NB4 (cell line): ENCODE measurements around the gene APMAP.
"Not testable (repeated sequence)": the region's sequence is repeated elsewhere in the genome, so short reads cannot be mapped to it uniquely, and the experiment has no call there.

Experiments used
- DNase-seq: peaks from one replicate; pipeline ENCODE4 v3.0.0; 2010; ENCODE audit warnings: low read depth
- H3K4me3 ChIP-seq: one replicate; pipeline ENCODE4 v1.5.1; 2011; ENCODE audit warnings: mild to moderate bottlenecking, low read depth, low read length, moderate library complexity
- MYC ChIP-seq: IDR thresholded peaks from 2 replicates; pipeline ENCODE4 v1.6.1; 2011; ENCODE audit warnings: low read depth, low read length
- POLR2A ChIP-seq: IDR thresholded peaks from 2 replicates; pipeline ENCODE4 v1.6.1; 2011; ENCODE audit warnings: mild to moderate bottlenecking; ENCODE audit not compliant: insufficient read length; ENCODE audit errors: extremely low read depth
- TF ChIP-seq, protein P1 (sequence below): IDR thresholded peaks from 2 replicates; pipeline ENCODE4 v1.6.1; 2011; ENCODE audit warnings: low read depth, low read length
- TF ChIP-seq, protein P2 (sequence below): IDR thresholded peaks from one replicate; pipeline ENCODE4 v1.5.1; 2012; ENCODE audit warnings: low read depth, low read length

APMAP gene

DNA sequence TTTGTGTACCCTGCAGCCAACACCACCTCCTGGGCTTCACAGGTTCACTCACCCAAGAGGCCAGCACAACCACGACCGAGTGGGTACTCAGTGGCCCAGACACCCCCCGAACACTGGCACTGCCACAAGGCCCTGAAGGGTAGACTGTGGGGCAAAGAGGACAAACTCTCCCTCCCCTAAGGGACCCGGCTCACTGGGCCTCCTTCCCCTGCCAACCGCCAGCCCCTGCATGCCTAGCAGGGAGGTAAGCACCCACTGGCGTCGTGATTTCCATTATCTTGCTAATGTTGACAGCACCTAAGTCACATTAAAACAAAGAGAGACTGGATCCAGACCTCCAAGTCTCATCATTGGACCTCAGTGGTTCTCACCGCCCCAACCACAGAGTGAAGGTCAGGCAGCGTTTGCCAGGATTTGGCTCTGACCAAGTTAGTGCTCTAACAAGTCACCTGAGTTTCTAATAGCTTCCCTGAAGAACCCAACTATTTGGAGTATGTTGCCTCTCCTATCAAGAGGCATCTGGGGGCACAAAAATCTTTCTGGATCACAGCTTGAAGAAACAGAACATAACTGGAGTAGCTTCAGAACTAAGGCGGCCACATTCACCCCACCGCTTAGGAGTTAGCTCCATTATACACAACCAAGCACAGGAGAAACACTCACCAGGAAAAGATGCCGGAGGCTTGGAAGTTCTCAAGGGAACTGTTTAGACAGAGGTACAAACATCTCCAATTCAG lies 14.0 kb upstream of the APMAP start:
- DNase-seq: no peak
- no peak overlapping the region for H3K4me3 ChIP-seq
- TF ChIP-seq MYC: no peak
- TF ChIP-seq, protein P1, sequence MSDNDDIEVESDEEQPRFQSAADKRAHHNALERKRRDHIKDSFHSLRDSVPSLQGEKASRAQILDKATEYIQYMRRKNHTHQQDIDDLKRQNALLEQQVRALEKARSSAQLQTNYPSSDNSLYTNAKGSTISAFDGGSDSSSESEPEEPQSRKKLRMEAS: no peak
- TF ChIP-seq, protein P2, sequence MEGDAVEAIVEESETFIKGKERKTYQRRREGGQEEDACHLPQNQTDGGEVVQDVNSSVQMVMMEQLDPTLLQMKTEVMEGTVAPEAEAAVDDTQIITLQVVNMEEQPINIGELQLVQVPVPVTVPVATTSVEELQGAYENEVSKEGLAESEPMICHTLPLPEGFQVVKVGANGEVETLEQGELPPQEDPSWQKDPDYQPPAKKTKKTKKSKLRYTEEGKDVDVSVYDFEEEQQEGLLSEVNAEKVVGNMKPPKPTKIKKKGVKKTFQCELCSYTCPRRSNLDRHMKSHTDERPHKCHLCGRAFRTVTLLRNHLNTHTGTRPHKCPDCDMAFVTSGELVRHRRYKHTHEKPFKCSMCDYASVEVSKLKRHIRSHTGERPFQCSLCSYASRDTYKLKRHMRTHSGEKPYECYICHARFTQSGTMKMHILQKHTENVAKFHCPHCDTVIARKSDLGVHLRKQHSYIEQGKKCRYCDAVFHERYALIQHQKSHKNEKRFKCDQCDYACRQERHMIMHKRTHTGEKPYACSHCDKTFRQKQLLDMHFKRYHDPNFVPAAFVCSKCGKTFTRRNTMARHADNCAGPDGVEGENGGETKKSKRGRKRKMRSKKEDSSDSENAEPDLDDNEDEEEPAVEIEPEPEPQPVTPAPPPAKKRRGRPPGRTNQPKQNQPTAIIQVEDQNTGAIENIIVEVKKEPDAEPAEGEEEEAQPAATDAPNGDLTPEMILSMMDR: no peak

DNA sequence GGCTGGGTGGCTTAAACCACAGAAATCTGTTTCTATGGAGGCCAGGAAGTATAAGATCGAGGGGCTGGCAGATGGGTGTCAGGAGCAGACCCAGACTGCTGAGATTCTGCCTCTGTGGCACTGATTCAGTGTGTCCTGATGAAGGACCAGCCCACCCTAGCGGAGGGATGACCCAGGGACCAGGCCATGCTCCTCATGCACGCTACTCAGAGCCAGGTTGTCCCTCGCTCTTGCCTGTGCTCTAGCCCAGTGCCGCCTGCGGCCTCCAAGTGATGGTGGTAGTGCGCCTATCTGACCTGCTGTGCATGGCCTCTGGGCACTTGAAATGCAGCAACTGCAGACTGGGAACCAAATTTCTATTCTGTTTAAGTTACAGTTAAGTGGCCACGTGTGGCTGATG lies 13.1 kb upstream of the APMAP start:
- no peak for TF ChIP-seq MYC
- no peak for TF ChIP-seq POLR2A
- TF ChIP-seq, protein P2: no peak
- TF ChIP-seq, protein P1: no peak
- no peak overlapping the region for H3K4me3 ChIP-seq
- DNase-seq: no peak

DNA sequence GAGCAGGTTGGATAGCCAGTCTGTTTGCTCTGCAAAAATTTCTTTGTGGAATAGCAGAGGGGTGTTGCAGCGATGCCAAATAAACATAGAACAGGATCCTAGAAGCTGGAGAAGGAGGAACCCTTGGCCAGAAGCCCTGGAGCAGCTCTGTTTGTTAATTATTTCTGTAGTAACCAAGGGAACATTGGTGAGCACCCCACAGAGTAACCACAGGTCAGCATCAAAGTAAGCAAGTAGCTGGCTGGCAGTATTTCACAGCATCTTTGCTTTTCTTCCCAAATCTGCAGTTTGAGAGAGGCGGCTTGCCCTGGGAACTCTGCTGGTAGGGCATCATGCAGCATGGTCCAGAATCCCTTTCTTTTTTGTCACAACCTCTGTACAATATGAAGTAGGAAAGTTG lies 12.7 kb upstream of the APMAP start:
- H3K4me3 ChIP-seq: no peak overlapping the region
- DNase-seq: no peak
- TF ChIP-seq POLR2A (no peak), MYC (no peak)
- TF ChIP-seq, protein P1: no peak
- TF ChIP-seq, protein P2: no peak

DNA sequence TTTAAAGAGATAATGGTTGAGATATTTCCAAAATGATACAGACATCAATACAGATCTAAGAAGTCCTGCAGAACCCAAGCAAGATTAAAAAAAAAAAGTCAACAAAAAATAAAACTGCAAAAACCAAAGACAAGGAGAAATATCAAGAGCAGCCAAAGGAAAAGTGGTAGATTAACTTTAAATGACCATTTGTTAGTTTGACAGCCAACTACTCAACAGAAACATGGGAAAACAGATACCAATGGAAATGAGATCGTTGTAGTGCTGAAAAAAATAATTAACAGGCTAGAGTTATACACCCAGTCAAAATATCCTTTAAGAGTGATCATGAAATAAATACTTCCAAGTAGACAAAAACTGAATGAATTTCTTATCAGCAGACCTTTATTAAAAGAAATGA lies 10.5 kb upstream of the APMAP start:
- no peak overlapping the region for H3K4me3 ChIP-seq
- TF ChIP-seq, protein P1: no peak
- TF ChIP-seq, protein P2: no peak
- TF ChIP-seq MYC: no peak
- TF ChIP-seq POLR2A: no peak
- no peak for DNase-seq

DNA sequence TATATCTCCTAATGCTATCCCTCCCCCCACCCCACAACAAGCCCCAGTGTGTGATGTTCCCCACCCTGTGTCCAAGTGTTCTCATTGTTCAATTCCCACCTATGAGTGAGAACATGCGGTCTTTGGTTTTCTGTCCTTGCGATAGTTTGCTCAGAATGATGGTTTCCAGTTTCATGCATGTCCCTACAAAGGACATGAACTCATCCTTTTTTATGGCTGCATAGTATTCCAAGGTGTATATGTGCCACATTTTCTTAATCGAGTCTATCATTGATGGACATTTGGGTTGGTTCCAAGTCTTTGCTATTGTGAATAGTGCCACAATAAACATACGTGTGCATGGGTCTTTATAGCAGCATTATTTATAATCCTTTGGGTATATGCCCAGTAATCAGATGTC lies 8.8 kb upstream of the APMAP start:
- DNase-seq, H3K4me3 ChIP-seq: not testable (repeated sequence)

DNA sequence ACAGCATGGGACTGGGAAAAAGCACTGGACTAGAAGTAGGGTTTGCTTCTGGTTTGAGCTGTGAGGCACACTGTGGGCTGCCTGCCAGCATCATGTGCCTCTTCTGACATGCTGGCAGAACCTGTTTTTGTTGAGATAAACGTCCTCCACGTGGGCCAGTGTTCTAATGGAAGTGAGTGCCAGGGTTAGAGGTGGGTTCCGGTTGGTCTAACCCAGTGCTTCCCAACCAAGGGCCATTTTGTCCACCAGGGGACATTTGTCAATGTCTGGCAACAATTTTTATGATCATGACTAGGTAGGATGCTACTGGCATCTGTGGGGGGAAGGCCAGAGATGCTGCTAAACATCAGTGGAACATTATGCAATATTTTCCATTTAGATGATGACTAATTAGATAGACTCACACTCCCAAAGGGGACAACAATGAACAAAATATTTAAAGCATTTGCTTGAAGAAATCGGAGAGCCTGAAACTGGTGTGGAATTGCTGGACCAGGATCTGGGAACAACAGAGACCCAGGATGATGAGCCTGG lies 7.8 kb upstream of the APMAP start:
- DNase-seq: peak; percentile 19
- TF ChIP-seq, protein P2: no peak
- TF ChIP-seq POLR2A (no peak), MYC (no peak)
- TF ChIP-seq, protein P1: no peak
- H3K4me3 ChIP-seq: no peak overlapping the region
